ENCODE data around the gene SMPDL3B.

DNA sequence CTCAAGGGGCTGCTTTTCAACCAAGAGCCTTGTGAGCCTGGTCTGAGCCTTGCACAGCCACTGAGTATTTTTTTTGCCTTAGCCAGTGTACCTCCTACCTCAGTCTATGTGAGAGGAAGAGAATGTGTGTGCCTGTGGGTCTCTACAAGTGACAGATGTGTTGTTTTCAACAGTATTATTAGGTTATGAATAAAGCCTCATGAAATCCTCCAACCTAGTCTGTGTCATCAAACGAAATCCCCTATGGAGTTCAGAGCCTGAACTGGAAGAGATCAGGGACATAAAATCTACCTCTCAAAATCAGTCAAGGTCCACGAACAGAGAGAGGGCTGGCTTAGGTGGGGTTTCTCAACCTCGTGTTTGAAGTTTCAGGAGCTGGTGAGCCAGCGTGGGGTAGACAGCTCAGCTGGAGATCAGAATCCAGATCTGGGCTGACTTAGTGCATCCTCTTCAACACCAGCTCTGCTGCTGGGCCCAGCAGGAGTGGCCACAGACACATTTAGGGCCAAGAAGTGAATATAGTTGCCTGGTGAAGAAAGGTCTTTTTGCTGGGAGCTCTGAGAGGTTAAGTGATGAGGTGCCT, 33.2 kb downstream of the SMPDL3B start:
- TF ChIP-seq CTCF (IDR thresholded peaks at IDR 0.05) (no peak), POLR2A (IDR thresholded peaks at IDR 0.05) (no peak)
